ENCODE data around the gene DNMT3A.
"Not testable (repeated sequence)": the region's sequence is repeated elsewhere in the genome, so short reads cannot be mapped to it uniquely, and the experiment has no call there.

Gene DNMT3A

DNA sequence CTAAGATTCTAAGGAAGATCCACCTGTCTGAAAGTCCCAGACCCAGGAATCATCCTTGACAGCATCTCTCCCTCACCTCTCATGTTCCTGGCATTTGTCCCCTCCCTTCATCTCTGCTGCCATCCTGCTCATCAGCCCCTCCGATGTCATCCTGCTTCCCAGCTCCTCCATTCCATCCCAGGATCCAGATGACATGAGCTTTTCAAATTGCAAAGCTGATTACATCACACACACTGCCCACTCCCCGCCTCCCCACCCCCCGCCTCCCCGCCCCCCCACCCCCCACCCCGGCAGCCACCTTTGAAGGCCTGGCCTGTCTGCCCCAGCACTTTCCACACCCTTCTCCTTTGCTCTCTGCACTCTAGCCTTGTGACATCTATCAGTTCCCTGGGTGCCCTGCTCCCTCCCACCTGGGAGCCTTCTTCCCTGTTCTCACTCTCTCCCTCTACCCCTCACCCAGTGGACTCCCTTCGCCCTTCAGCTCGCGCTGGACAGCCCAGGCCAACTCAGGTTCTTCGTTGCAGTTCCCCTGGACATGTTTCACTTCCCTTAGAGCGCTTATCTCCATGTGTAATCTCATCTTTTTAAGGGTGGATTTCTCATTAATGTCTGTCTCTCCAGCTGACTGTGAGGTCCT, 61.6 kb downstream of the DNMT3A start:
- DNase-seq: no peak

DNA sequence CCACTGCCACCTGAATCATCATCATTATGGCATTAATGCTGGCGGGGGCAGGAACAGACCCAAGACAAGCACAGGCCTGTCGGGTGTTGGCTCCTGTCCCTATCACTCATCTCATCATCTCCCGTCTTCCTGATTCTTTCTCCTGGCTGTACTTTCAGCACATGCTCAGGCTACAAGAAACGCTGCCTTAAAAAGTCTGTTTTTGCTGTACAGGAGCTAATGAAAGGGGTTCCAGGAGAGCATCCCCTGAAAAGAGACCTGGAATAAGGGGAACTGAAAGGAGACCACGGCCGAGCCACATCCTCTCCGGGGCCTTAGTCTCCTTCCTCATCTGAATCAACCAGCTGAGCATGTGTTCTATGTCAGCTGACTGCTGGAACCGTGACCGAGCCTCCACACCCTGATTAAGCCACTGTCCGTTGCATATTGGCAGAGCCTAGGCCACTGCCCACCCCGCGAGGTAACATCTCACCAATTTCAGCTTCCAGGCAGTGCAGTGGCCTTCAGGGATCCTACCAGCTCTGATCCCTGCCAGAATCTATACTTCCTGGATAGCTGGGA, 62.6 kb downstream of the DNMT3A start:
- DNase-seq: peak in 1 of 2 donors; percentile 74

DNA sequence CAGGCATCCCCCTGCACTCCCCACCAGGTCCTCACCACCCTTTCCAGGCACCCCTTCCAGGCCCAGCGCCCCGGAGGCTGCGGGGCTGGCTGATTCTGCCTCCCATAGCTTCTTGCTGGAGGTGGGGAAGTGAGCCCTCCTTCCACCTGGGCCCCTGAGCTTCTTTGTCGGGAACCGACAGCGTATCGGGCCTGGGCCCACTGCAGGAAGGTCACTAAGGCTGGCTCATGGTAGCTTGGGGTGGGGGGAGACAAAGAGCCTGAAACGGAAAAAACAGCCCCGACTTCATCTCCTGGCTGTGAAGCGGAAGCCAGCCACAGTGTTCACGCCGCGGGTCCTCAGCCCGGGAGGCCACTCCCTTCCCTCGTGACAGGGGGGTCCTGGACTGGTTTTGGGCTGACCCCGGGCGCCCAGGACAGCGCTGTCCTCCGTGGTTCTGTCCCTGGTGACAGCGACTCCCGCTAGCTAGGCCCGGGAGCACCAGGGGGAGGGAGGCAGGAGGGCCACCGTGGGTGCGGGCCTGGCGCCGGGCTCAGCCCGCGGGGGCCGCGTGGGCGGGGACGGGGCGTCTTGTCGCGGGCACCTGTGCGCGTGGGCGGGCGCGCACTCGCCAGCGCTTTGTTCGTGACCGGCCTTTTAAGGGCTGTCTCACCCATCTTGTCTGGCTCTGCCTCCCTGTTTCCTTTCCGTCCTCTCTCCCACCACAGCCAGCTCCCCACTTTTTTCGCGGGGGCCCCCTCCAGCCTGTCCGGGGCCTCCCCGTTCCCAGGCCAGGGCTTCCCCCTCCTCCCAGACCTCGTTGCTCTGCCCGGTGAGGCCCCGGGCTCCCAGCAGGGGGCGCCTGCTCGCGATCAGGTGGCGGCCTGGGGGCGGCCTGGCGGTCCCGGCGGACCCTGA, 64.9 kb downstream of the DNMT3A start:
- DNase-seq: peak; percentile 78 to 82

DNA sequence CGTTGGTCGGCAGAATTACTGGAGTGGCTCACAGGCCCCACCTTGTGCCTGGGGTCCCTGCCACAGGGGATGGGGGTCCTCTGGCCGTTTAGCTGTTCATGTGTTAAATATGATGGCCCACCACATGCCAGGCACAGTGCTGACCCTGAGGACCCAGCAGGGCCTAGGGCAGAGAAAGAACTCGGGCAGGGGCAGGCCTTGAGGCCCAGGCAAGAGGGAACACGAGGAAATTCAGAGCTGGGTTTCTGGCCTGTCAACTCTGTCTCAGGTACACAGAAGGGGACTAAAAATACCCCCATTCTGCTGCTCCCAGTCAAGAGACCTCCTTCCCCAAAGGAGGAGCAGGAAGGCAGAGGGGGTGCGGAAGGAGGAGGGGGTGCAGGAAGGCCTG, 66.2 kb downstream of the DNMT3A start:
- no peak for DNase-seq

DNA sequence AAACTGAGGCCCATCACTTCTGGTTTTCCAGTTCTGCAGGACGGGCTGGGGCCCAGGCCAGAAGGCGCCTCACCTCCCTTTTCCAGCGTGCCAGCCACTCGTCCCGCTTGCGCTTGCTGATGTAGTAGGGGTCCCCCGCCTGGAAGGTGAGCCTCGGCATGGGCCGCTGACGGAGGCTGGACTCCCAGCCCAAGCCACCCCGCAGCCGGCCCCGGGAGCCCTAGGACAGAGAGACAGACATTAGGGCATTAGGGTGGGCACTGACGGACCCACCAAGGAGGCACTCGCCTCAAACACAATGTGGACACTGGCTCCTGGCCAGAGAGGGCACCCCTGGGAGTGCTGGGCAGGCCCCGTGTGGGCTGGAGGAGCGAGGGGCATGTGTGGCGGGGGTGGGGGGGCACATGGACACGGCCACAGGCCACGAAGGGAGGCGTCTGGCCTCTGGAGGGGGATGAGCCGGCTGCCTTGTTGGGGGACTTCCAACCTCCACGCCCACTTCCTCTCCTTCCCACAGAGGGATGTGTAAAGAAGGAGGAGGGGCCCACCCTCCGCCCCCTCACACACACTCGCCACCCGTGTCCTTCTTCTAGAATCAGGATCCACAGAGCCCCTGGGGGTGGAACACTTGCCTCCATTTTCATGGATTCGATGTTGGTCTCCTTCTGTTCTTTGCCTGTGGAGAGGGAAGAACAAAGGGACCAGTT, 66.7 kb downstream of the DNMT3A start:
- DNase-seq: peak; percentile 73 to 74

DNA sequence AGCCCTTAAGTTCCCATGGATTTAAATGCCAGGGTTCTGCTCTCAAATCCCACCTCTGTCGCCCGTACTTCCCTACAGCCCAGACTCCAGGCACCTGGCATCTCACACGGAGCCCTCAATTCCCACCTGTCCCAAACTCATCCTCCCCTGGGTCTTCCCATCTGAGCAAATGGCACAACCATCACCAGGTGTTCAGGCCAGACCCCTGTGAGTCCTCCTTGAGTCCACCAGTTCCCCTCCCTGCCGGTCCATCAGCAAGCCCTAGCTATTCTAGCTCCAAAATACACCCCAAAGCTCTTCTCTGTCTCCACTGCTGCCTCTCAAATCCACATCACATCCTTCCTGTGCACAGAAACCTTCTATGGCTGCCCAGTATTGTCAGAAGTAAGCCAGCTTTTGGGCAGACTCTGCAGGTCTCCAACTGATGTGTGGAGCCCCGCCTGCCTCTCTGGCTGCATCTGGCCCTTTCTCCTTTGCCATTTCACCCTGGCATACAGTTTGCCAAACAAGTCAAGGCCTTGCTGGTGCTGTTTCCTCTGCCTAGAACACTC, 67.7 kb downstream of the DNMT3A start:
- DNase-seq: no peak

DNA sequence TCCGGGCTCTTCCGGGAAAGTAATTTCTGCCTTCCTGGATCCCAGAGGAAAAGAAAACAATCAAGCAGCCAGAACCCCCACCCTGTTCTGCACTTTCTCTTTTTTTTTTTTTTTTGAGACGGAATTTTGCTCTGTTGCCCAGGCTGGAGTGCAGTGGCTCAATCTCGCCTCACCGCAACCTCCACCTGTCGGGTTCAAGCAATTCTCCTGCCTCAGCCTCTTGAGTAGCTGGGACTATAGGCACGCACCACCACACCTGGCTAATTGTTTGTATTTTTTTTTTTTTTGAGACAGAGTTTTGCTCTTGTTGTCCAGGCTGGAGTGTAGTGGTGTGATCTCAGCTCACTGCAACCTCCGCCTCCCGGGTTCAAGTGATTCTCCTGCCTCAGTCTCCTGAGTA, 69.0 kb downstream of the DNMT3A start:
- DNase-seq: not testable (repeated sequence)

DNA sequence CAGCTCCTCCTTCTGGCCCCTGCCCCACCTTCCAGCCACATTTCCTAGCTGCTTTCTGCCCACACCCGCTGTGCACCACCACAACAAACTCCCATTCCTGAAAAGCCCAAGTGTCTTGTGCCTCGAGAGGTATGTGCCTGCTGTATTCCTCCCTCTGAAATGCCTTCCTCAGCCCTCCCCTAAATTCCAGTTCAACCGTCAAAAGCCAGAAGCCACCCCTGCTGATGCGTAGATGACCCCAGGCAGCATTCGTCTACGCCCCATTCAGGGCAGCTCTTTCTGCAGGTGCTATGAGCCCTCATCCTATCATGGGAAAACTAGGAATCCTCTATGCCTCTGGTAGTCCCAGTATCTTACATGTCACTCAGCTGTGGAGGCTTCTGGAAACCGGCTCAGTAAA, 71.7 kb downstream of the DNMT3A start:
- DNase-seq: no peak

DNA sequence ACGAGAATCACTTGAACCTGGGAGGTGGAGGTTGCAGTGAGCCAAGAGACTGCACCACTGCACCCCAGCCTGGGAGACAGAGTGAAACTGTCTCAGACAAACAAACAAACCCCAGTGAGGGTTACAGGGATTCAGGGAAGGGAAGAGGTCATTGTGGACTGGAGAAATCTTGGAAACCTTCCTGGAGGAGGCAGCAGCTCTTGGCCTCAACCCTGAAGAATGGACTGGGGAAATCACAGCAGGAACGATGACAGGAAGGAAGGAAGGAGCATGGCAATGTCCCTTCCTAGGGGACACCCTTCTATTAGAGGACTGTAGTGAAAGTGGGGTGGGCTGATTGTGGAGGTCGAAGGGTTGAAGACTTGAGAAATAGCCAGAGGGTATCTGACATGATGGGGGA, 72.5 kb downstream of the DNMT3A start:
- no peak for DNase-seq

DNA sequence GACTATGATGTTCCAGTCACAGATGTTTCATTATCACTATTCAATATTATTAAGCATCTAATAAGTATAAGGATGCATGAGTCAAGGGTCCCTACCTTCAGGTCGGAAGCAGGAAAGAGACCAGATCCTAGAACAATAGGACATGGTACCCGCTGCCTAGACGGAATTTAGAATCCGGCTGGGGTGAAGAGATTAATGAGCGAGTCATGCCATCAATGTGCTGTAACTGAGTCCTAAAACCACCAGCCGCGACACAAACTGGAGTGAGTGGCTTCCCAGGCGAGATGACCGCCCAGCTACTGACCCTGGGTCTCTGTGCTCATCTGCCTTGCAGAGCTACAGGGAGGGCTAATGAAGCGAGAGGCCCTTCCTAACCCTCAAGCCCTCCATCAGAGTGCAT, 73.6 kb downstream of the DNMT3A start:
- DNase-seq: no peak

DNA sequence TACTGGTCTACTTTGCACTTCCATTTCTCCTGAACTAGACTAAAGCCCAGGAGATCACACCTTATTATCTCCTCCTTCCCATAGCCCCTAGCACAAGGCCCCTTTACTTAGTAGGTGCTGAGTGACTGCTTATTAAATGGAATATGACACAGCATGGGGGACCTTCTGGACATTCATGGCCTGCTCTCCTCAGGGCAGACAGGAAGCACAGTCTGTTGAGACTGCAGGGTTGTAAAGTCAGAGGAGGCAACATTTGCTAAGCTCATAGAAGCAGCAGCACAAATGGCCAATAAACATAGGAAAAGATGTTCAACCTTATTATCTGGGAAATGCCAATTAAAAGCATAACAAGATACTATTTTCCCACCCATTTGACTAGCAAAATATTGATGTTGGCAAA, 75.3 kb downstream of the DNMT3A start:
- no peak for DNase-seq

DNA sequence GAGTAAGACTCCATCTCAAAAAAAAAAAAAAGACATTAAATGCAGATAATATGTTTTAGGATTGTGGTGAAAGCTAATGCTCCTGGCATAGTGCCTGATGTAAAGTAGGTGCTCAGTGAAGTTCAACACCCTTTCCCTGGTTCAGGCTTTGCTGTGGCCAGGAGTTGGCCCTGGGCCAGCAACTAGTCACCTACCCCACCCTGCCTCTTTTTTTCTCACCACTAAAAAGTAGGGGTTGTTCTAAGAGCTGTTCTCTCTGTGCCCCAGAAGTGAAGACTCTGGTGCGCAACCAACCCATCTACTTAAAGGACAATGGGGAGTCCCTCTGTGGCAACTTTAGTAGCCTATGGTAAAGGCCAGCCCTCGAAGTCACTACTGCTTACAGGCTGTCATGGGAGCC, 75.9 kb downstream of the DNMT3A start:
- DNase-seq: peak; percentile 48 to 52

DNA sequence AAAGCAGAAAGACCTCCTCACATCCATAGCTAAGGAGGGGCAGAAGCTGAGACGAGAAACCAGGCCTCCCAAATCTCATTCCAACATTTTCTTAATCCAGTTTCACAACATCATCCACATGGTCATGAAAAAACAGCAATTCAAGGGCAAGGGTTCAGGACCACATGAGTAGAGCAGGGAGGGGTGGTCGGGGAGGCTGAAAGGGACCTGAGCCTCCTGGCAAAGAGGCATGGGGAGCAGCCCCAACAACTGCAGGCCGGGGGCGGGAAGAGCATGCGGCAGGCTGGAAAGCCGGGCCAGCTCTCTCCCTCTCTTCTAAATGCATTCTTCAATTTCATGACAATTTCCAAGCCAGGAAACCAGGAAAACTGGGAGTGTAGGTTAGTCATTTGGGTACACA, 76.7 kb downstream of the DNMT3A start:
- no peak for DNase-seq

DNA sequence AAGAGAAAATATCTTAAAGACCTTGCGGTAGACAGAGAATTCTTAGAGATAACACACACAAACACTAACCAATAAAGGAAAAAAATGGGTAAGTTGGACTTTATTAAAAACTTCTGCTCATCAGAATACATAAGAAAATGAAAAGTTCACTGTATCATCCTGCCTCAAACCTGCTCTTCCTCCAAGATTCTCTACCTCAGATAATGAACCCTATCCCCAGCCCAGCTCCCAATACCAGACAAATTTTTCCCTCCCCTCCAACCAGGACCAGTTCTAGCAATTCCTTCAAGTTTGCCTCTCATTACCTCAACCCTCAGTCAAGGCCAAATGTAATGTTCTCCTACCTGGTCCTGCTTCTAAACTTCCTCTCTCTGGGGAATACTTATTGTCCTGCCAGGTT, 79.4 kb downstream of the DNMT3A start:
- no peak for DNase-seq

DNA sequence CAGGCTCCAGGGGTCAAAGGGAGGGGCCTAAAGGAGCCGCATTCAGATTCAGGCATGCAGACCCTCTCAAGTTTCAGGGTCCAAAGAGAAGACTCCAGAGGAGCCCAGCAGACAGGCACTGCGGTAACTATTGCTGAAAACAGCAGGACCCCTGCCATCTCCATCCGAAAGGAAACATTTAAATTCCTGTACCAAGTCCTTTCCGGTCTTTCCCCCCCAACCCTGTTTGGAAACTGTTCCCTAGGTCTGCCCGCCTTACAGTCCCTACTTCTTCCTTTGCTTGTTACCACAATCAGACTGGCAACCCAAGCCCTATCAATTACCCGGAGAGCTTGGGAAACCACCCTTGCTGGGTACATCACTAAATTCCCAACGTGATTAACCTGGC, 82.0 kb downstream of the DNMT3A start:
- DNase-seq: no peak

DNA sequence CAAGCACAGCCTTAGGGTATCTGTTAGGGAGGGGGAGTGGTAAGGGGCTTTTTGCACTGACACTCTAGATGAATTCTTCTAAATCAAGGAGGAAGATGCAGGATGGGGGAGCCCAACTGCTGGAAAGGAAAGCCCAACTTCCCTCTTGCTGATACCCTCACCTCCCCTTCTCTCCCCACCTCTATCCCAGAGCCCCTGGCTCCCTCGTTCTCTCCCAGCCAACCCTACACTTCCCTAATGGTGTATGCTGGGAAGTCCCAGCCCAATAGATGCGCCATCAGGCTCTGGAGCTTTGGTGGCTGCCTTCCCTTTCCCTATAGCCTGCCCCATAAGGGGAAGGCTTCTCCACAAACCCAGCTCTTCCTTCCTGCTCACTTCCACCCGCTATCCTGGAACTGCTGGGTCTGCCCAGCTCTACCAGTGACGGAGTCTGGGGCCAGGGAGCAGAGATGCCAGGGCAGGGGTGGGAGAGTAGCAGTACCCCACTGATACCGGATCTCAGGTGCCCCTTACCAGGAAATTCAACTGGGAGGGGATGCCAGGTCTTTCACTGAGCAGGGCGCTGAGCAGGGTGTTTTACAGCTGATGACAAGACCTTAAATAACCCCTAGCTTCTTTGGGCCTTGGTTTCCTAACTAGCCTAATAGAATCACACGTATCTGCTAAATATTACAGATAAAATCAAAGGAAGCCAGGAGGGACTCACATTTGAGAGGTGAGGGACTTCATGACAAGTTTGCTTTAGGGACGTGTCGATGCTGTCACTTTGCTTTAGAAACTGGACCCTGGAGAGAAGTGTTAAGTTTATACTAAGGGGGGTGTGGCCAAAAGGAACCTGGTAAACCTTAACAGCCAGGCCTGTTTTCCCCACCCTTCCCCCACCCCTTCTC, 82.6 kb downstream of the DNMT3A start:
- no peak for DNase-seq

DNA sequence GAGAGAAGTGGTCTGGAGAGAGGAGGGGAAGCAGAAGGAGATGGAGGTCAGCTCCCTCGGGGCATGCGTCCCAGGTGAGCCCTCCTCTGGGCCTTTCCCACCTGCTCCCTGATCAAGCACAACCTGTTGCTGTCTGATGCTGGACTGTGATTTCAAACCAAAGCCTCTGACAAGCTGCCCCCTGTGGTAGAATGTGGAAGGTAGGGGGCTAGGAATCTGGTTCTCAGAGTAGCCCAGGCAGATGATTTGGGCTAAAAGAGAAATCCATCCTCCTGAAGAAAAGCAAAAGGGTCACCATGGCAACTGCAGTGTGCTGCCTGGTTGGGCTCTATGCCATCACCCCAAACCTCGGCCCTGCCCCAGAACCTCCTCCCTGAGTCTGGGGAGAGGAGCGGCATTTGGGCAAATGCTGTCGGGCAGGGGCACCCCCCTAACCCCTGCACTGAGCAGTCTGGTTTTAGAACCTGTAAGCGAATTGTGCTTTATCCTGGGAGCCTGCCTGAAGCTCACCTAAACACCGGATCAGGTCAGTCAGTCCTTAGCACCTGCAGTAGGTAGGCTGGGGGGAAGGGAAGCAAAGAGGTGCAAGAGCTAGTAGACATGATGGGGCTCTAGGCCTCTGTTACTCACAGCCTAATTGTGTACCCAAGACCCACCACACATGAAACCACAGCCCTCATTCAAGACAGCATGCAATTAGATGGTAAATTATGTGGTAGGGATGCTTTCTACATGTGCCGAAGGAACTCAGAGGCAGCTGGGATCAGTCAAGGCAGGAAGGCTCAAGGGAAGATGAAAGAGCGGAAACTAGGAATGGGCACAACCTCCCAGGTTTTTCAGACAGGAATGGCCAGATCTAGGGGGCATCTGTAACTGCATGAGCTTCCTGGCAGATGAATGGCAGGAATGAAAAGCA, 83.5 kb downstream of the DNMT3A start:
- DNase-seq: no peak

DNA sequence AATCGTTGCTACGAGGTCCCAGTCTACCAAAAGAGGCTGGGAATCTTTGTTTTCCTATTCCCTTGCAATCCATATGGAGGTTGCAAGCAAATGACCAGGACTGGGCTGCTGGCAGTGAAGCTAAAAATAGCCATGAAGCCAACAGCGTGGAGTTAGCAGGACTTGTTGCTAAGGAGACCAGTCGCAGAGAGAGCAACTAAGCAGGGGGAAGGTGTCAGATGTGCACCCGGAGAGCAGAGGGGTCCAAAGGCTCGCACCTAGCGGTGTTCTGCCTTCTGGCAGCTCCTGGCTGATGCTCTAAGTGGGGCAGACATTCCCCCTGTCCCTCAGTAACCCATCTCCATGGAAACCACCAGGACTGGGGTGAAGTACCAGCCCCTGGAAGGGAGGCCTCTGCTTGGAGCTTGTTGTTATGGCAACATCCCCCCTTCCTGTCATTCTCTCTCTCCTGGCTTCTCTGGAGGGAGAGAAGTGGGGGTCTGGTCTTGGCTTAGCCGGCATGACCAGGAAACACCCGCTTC, 84.6 kb downstream of the DNMT3A start:
- DNase-seq: no peak

DNA sequence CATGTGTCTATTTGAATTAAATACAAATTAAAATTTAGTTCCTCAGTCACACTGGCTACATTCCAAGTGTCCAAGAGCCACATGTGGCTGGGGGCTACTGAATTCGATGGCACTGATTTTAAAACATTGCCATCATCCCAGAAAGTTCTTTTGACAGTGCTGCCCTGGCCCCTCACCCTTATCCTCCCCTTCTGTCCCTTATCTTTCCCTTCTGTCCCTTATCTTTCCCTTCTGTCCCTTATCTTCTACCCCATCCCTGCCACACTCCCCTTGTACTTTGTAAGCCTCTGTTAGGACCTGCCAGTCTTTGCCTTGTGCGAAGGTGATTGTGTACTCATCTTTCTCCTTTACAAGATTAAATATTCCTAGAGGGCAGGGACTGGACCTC, 85.2 kb downstream of the DNMT3A start:
- no peak for DNase-seq

DNA sequence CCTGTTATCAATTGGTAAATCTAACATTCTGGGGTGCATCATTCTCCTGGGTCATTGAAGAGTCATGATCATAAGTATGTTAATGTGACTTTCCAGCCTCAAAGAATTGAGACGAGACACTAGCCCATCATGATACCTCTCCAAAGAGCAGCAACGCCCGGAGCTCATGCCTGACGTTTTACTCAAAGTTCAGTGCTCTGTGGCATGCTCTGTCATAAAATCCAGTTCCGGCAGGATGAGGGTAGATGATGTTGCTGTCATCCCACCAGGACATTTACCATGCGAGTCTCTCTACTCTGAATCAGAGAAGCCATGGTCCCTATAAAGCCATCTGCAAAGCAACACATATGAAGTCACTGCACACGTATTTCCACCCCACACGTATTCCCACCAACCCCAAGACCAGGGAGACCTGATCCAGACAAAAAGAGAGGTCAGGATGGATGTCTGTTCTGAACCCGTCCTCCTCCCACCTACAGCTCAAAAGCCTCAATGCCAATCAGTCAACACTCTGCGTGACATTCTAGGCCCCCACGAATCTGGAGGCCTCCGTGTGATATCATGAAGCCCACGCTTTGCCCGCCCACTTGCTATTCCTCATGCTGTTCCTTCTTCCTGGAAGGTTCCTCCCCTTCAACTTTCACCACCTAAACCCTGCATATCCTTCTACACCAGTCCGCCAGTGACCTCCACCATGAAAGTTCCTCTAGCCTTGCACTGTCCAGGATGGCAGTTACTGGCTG, 85.8 kb downstream of the DNMT3A start:
- no peak for DNase-seq
